Measurements from ENCODE around the gene DTWD2. TPM values are rescaled to one million over a fixed set of nuclear protein-coding genes. Genes with fewer than 3 reads are reported as not detected.

Gene DTWD2
- polyA plus RNA-seq, 1 experiment = 1.9 TPM

DNA sequence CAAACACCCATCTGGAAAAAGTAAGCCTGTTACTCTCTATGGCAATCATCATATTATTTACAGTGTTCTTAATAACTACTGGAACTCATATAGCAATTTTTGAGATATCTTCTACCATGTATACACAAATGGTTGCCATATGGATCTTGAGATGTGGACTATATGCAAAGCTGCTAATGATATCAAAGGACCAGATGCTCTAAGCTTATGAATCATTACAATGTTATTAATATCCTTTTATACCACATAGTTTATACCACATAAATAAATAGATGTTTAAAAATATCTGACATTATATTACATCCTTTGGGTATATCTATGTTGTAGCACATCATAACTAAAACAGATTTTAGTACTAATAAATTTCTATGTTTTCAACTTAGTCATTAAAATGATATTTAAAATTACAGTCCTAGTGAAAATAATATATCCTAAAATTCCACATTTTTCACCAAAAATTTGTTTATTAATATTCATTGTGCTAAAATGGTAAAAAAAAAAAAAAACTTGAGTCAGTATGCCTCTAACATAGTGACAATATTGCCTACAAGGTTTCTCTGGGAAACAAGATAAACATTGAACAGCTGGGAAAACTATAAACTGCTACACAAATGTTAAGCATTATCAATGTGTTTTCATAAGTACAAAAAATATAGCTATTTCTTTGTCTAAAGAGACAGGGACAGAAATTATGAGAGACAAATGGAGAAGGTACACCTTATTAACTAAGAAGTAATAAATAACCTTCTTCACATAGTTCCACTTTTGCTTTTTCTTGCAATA, 85.5 kb downstream of the DTWD2 start:
- no peaks in the 10 kb centered on the region for H3K9me3 ChIP-seq (ENCODE audit: control insufficient read depth, insufficient read depth, low read length)
- H3K4me3 ChIP-seq (ENCODE audit: low read depth, low read length) = no peak overlapping the region
- H3K27me3 ChIP-seq (ENCODE audit: control insufficient read depth, insufficient read depth, low read length) = no peaks in the 10 kb centered on the region
- TF ChIP-seq, protein P1, sequence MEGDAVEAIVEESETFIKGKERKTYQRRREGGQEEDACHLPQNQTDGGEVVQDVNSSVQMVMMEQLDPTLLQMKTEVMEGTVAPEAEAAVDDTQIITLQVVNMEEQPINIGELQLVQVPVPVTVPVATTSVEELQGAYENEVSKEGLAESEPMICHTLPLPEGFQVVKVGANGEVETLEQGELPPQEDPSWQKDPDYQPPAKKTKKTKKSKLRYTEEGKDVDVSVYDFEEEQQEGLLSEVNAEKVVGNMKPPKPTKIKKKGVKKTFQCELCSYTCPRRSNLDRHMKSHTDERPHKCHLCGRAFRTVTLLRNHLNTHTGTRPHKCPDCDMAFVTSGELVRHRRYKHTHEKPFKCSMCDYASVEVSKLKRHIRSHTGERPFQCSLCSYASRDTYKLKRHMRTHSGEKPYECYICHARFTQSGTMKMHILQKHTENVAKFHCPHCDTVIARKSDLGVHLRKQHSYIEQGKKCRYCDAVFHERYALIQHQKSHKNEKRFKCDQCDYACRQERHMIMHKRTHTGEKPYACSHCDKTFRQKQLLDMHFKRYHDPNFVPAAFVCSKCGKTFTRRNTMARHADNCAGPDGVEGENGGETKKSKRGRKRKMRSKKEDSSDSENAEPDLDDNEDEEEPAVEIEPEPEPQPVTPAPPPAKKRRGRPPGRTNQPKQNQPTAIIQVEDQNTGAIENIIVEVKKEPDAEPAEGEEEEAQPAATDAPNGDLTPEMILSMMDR (IDR thresholded peaks at IDR 0.05; ENCODE audit: low read depth, low read length) = no peak
- CTCF ChIA-PET = no interaction called here
- POLR2A ChIA-PET = no interaction called here
- H3K27ac ChIP-seq (ENCODE audit: low read depth, low read length) = no peak overlapping the region
- DNase-seq (ENCODE audit: low read depth, low spot score) = no peak

DNA sequence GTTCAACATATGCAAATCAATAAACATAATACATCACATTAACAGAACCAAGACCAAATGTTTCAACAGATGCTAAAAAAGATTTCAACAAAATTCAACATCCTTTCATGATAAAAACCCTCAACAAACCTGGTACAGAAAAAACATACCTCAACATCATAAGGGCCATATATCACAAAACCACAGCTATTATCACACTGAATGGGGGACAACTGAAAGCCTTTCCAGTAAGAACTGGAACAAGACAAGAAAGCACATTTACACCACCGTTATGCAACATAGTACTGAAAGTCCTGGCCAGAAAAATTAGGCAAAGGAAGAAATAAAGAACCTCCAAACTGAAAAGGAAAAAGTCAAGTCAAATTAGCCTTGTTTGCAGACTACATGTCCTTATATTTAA, 93.6 kb downstream of the DTWD2 start:
- H3K9me3 ChIP-seq (ENCODE audit: control insufficient read depth, insufficient read depth, low read length) = no peaks in the 10 kb centered on the region
- TF ChIP-seq, protein P1 (IDR thresholded peaks at IDR 0.05; ENCODE audit: low read depth, low read length) = no peak
- H3K27me3 ChIP-seq (ENCODE audit: control insufficient read depth, insufficient read depth, low read length) = no peaks in the 10 kb centered on the region
- H3K4me3 ChIP-seq (ENCODE audit: low read depth, low read length) = no peak overlapping the region
- H3K27ac ChIP-seq (ENCODE audit: low read depth, low read length) = no peak overlapping the region
- CTCF ChIA-PET = no interaction called here
- no peak for DNase-seq (ENCODE audit: low read depth, low spot score)
- POLR2A ChIA-PET = no interaction called here

DNA sequence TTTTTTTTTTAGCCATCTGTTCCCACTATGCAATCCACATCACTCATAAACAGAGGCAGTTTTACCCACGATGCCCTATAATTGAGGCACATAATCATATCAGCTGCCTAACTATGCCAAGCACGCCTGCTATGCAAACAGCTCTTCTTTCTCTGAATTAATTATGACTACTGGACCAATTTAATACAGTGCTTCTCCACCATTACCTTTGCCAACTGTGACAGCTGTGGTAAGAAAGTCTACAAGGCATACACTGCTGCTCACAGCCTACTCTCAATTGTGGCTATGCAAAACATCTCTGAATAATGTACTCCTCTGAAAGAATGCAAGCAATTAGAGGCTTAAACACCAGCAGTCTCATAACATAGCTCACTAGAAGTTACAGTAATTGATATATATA, 97.1 kb downstream of the DTWD2 start:
- POLR2A ChIA-PET = no interaction called here
- DNase-seq (ENCODE audit: low read depth, low spot score) = no peak
- H3K9me3 ChIP-seq (ENCODE audit: control insufficient read depth, insufficient read depth, low read length) = no peaks in the 10 kb centered on the region
- CTCF ChIA-PET = interaction anchor here (0.6 kb wide), 1 partner anchor 9 kb away, joined by 3 read pairs; no protein-coding TSS in a partner anchor
- H3K27me3 ChIP-seq (ENCODE audit: control insufficient read depth, insufficient read depth, low read length) = no peaks in the 10 kb centered on the region
- TF ChIP-seq, protein P1 (IDR thresholded peaks at IDR 0.05; ENCODE audit: low read depth, low read length) = no peak
- no peak overlapping the region for H3K27ac ChIP-seq (ENCODE audit: low read depth, low read length)
- no peak overlapping the region for H3K4me3 ChIP-seq (ENCODE audit: low read depth, low read length)

DNA sequence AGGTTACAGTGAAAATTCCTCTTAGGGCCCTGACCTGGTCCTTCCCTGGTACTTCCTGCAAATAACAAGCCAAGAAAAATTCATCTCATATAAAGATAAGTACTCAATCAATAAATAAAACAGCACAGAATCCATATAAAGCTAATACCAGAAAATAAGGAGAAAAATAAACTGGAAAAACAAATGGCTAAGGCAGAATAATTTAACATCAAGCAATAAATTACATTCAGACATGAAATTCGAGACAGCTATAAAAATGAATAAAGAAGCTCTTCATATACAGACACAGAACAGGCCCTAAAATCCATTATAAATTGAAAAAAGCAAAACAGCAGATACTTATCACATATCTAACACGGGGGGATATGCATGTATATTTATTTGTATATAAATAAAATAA, 99.2 kb downstream of the DTWD2 start:
- ChIA-PET POLR2A (no interaction called here), CTCF (no interaction called here)
- no peak for DNase-seq (ENCODE audit: low read depth, low spot score)
- TF ChIP-seq, protein P1 (IDR thresholded peaks at IDR 0.05; ENCODE audit: low read depth, low read length) = no peak
- H3K27ac ChIP-seq (ENCODE audit: low read depth, low read length) = no peak overlapping the region
- H3K27me3 ChIP-seq (ENCODE audit: control insufficient read depth, insufficient read depth, low read length) = no peaks in the 10 kb centered on the region
- H3K9me3 ChIP-seq (ENCODE audit: control insufficient read depth, insufficient read depth, low read length) = no peaks in the 10 kb centered on the region
- no peak overlapping the region for H3K4me3 ChIP-seq (ENCODE audit: low read depth, low read length)

DNA sequence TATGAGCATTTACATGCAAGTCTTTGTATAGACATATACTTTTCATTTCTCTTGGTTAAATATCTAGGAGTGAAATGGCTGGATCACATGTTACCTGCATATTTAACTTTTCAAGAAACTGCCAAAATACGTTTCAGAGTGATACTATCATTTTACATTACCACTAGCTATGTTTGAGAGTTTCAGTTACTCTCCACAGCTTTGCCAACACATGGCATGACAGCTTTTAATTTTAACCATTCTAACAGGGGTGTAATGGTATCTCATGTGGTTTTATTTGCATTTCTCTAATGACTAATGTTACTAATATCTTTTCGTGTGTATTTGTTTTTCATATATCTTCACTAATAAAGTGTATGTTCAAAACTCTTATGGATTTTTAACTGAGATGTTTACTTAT, 99.8 kb downstream of the DTWD2 start:
- ChIA-PET POLR2A (no interaction called here), CTCF (no interaction called here)
- no peak for DNase-seq (ENCODE audit: low read depth, low spot score)
- H3K9me3 ChIP-seq (ENCODE audit: control insufficient read depth, insufficient read depth, low read length) = no peaks in the 10 kb centered on the region
- no peak overlapping the region for H3K4me3 ChIP-seq (ENCODE audit: low read depth, low read length)
- H3K27me3 ChIP-seq (ENCODE audit: control insufficient read depth, insufficient read depth, low read length) = no peaks in the 10 kb centered on the region
- TF ChIP-seq, protein P1 (IDR thresholded peaks at IDR 0.05; ENCODE audit: low read depth, low read length) = no peak
- no peak overlapping the region for H3K27ac ChIP-seq (ENCODE audit: low read depth, low read length)
